ENCODE data around the gene PFDN5. TPM values are rescaled to one million over a fixed set of nuclear protein-coding genes. Genes with fewer than 3 reads are reported as not detected.
"Not testable (repeated sequence)": the region's sequence is repeated elsewhere in the genome, so short reads cannot be mapped to it uniquely, and the experiment has no call there.

The PFDN5 gene
- total RNA-seq, 1 donor, result 323 TPM

DNA sequence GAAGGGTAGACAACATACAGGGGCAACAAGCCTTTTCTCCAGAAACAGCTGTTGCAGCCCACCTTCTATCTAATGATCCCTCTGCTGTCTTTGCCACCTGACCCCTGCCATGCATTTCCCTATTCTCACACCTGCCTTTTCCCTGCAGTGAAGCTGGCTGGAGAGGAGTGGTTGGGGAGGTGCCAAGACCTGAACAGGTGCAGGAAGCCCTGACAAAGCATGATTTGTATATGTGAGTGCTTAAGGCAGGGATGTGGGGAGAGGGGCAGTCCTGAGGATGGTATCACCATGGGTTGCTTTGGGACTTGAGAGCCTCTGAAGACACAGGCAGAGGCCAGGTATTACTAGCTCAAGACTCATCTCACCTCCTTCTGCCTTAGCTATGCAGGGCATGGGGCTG, 2.9 kb upstream of the PFDN5 start:
- TF ChIP-seq, protein P1, sequence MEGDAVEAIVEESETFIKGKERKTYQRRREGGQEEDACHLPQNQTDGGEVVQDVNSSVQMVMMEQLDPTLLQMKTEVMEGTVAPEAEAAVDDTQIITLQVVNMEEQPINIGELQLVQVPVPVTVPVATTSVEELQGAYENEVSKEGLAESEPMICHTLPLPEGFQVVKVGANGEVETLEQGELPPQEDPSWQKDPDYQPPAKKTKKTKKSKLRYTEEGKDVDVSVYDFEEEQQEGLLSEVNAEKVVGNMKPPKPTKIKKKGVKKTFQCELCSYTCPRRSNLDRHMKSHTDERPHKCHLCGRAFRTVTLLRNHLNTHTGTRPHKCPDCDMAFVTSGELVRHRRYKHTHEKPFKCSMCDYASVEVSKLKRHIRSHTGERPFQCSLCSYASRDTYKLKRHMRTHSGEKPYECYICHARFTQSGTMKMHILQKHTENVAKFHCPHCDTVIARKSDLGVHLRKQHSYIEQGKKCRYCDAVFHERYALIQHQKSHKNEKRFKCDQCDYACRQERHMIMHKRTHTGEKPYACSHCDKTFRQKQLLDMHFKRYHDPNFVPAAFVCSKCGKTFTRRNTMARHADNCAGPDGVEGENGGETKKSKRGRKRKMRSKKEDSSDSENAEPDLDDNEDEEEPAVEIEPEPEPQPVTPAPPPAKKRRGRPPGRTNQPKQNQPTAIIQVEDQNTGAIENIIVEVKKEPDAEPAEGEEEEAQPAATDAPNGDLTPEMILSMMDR (IDR thresholded peaks at IDR 0.05; ENCODE audit: extremely low read depth, low read depth, low read length), result no peak
- no peak for DNase-seq (ENCODE audit: insufficient read length, low spot score, missing footprints)
- peaks cover 40% of the 10 kb centered on the region for H3K4me1 ChIP-seq (ENCODE audit: insufficient read depth, low read length)

GRCh38 chr12:53295891-53296219, 513 bp downstream of the PFDN5 start:
- H3K4me1 ChIP-seq (ENCODE audit: insufficient read depth, low read length), result peaks cover 49% of the 10 kb centered on the region
- H3K27me3 ChIP-seq (ENCODE audit: insufficient read depth, low read length), result no peaks in the 10 kb centered on the region
- no peaks in the 10 kb centered on the region for H3K9me3 ChIP-seq (ENCODE audit: low read depth, low read length)
- H4K20me1 ChIP-seq (ENCODE audit: insufficient read depth, low read length), result no peaks in the 10 kb centered on the region
- peak overlapping the region; percentile 97 for H3K27ac ChIP-seq (ENCODE audit: low read depth, low read length)
- TF ChIP-seq, protein P1 (IDR thresholded peaks at IDR 0.05; ENCODE audit: extremely low read depth, low read depth, low read length), result no peak
- peak overlapping the region; percentile 96 for H2AFZ ChIP-seq (ENCODE audit: low read length)
- no peak for DNase-seq (ENCODE audit: insufficient read length, low spot score, missing footprints)
- peak overlapping the region; percentile 98 for H3K4me2 ChIP-seq (ENCODE audit: insufficient read depth, low read length)
- peak overlapping the region; percentile 87 for H3K4me3 ChIP-seq (ENCODE audit: insufficient read depth, low read length)
- peaks cover 10% of the 10 kb centered on the region for H3K36me3 ChIP-seq (ENCODE audit: insufficient read depth, low read length)
- H3K79me2 ChIP-seq (ENCODE audit: insufficient read depth, low read length), result peaks cover 41% of the 10 kb centered on the region

More for the DNA sequence above, 2.9 kb upstream of the PFDN5 start:
- H3K9me3 ChIP-seq (ENCODE audit: low read depth, low read length), result no peaks in the 10 kb centered on the region
- no peak overlapping the region for H2AFZ ChIP-seq (ENCODE audit: low read length)
- no peak overlapping the region for H3K4me2 ChIP-seq (ENCODE audit: insufficient read depth, low read length)
- no peak overlapping the region for H3K27ac ChIP-seq (ENCODE audit: low read depth, low read length)
- peaks cover 30% of the 10 kb centered on the region for H3K79me2 ChIP-seq (ENCODE audit: insufficient read depth, low read length)
- H3K27me3 ChIP-seq (ENCODE audit: insufficient read depth, low read length), result no peaks in the 10 kb centered on the region
- no peak overlapping the region for H3K4me3 ChIP-seq (ENCODE audit: insufficient read depth, low read length)
- no peaks in the 10 kb centered on the region for H4K20me1 ChIP-seq (ENCODE audit: insufficient read depth, low read length)
- peaks cover 17% of the 10 kb centered on the region for H3K36me3 ChIP-seq (ENCODE audit: insufficient read depth, low read length)

GRCh38 chr12:53297106-53297505, 1.8 kb downstream of the PFDN5 start:
- not testable (repeated sequence) for H3K9me3 ChIP-seq (ENCODE audit: low read depth, low read length); H2AFZ ChIP-seq (ENCODE audit: low read length); H3K27me3 ChIP-seq (ENCODE audit: insufficient read depth, low read length); H4K20me1 ChIP-seq (ENCODE audit: insufficient read depth, low read length); DNase-seq (ENCODE audit: insufficient read length, low spot score, missing footprints)
- Histone ChIP-seq H3K27ac (ENCODE audit: low read depth, low read length) (peak overlapping the region; percentile 97), H3K4me1 (ENCODE audit: insufficient read depth, low read length) (peaks cover 49% of the 10 kb centered on the region), H3K36me3 (ENCODE audit: insufficient read depth, low read length) (peaks cover 21% of the 10 kb centered on the region), H3K4me2 (ENCODE audit: insufficient read depth, low read length) (peak overlapping the region; percentile 98), H3K4me3 (ENCODE audit: insufficient read depth, low read length) (peak overlapping the region; percentile 87), H3K79me2 (ENCODE audit: insufficient read depth, low read length) (peaks cover 49% of the 10 kb centered on the region)

DNA sequence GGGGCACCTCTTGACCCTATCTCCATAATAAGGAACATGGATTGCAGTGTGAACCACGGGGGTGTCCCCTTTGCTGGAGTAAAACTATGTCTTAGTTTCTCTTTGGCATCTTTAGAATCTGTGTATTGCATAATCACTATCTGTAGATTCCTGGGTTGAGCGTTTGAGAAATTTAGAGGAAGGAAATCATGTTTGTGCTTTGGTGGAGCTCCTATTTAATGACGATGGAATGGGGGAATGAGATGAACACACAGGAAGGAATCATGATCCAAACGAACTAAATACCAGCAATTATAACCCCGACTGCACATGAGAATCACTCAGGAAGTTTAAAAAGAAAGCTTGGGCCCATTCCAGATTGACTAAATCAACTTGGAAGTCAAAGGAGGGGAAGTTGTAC, 2.8 kb downstream of the PFDN5 start:
- TF ChIP-seq, protein P1 (IDR thresholded peaks at IDR 0.05; ENCODE audit: extremely low read depth, low read depth, low read length), result no peak
- peak; percentile 93 for DNase-seq (ENCODE audit: insufficient read length, low spot score, missing footprints)
- no peak overlapping the region for H2AFZ ChIP-seq (ENCODE audit: low read length)
- H3K4me3 ChIP-seq (ENCODE audit: insufficient read depth, low read length), result peak overlapping the region; percentile 82
- no peaks in the 10 kb centered on the region for H3K27me3 ChIP-seq (ENCODE audit: insufficient read depth, low read length)
- H3K27ac ChIP-seq (ENCODE audit: low read depth, low read length), result peak overlapping the region; percentile 97
- peaks cover 49% of the 10 kb centered on the region for H3K4me1 ChIP-seq (ENCODE audit: insufficient read depth, low read length)
- peaks cover 27% of the 10 kb centered on the region for H3K36me3 ChIP-seq (ENCODE audit: insufficient read depth, low read length)
- H3K79me2 ChIP-seq (ENCODE audit: insufficient read depth, low read length), result peaks cover 59% of the 10 kb centered on the region
- H3K4me2 ChIP-seq (ENCODE audit: insufficient read depth, low read length), result peak overlapping the region; percentile 98
- H4K20me1 ChIP-seq (ENCODE audit: insufficient read depth, low read length), result no peaks in the 10 kb centered on the region
- no peaks in the 10 kb centered on the region for H3K9me3 ChIP-seq (ENCODE audit: low read depth, low read length)
